Measurements from ENCODE around the gene LRRC53.

DNA sequence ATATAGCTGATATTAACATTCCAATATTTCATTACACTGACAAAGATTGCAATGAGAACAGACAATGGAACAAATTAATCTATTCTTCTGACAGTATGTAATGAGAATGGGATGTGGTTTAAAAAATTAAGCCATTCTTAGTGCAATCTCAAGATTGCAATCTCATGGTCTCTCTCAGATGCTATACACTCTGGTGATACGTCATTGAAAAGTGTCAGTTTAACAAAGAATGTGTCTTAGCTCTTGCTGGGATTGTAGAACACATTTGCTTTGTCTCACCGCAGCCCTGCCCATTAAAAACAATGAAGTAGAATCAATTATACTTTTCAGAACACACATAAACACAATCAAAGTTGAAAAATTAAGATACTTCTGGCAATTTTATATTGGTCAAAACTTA, 55.2 kb downstream of the LRRC53 start:
- no peak for TF ChIP-seq HCFC1 (IDR thresholded peaks at IDR 0.05; ENCODE audit: low read depth, low read length)
- TF ChIP-seq EZH2 (IDR thresholded peaks at IDR 0.05; ENCODE audit: borderline replicate concordance, low read depth, low read length): no peak
- no peak for TF ChIP-seq ZNF707 (CRISPR knock-in tag; conservative IDR thresholded peaks at IDR 0.05)
- TF ChIP-seq, protein P1, sequence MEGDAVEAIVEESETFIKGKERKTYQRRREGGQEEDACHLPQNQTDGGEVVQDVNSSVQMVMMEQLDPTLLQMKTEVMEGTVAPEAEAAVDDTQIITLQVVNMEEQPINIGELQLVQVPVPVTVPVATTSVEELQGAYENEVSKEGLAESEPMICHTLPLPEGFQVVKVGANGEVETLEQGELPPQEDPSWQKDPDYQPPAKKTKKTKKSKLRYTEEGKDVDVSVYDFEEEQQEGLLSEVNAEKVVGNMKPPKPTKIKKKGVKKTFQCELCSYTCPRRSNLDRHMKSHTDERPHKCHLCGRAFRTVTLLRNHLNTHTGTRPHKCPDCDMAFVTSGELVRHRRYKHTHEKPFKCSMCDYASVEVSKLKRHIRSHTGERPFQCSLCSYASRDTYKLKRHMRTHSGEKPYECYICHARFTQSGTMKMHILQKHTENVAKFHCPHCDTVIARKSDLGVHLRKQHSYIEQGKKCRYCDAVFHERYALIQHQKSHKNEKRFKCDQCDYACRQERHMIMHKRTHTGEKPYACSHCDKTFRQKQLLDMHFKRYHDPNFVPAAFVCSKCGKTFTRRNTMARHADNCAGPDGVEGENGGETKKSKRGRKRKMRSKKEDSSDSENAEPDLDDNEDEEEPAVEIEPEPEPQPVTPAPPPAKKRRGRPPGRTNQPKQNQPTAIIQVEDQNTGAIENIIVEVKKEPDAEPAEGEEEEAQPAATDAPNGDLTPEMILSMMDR (IDR thresholded peaks at IDR 0.05 in 2 of 3, conservative IDR thresholded peaks at IDR 0.05 in 1 of 3; ENCODE audit: insufficient read depth in 2 of 3, low read depth in 1 of 3, low read length in 3 of 3): no peak
- TF ChIP-seq YY1 (IDR thresholded peaks at IDR 0.05; ENCODE audit: borderline replicate concordance in 1 of 3, control insufficient read depth in 1 of 3, extremely low read depth in 1 of 3, insufficient read depth in 3 of 3, insufficient read length in 1 of 3, insufficient replicate concordance in 2 of 3, low read depth in 1 of 3, low read length in 2 of 3): no peak
- TF ChIP-seq RNF2 (IDR thresholded peaks at IDR 0.05): no peak
- no peak for TF ChIP-seq ZNF561 (CRISPR knock-in tag; conservative IDR thresholded peaks at IDR 0.05)
- no peak for TF ChIP-seq ZBTB7A (IDR thresholded peaks at IDR 0.05; ENCODE audit: borderline replicate concordance, control insufficient read depth, low read depth, low read length)
